NB4 (cell line): ENCODE measurements around the gene TTLL12.

Source experiments
- CTCF ChIP-seq: IDR thresholded peaks from one replicate; pipeline ENCODE4 v1.5.1; 2012; ENCODE audit warnings: low read depth, low read length
- MAX ChIP-seq: IDR thresholded peaks from 2 replicates; pipeline ENCODE4 v1.6.1; 2011; ENCODE audit warnings: low read depth, low read length
- POLR2A ChIP-seq: IDR thresholded peaks from 2 replicates; pipeline ENCODE4 v1.6.1; 2011; ENCODE audit warnings: mild to moderate bottlenecking; ENCODE audit not compliant: insufficient read length; ENCODE audit errors: extremely low read depth

GRCh38 chr22:43181321-43182076 is 5.4 kb downstream of the TTLL12 start:
- TF ChIP-seq CTCF (no peak), POLR2A (no peak), MAX (no peak)
